Neutrophil (primary cell): ENCODE data around the gene CKM.

Experiments
- H3K27ac ChIP-seq: fragments of 200-600 bp; sonication (generic); 2 replicates; pipeline ENCODE4 v1.5.1; 2016; ENCODE audit warnings: mild to moderate bottlenecking, moderate library complexity
- H3K27me3 ChIP-seq: fragments of 200-600 bp; sonication (generic); 2 replicates; pipeline ENCODE4 v1.6.0; 2016; ENCODE audit warnings: mild to moderate bottlenecking
- H3K36me3 ChIP-seq: fragments of 200-600 bp; sonication (generic); 2 replicates; pipeline ENCODE4 v1.5.1; 2017
- H3K4me1 ChIP-seq, 2 experiments: fragments of 200-600 bp in 1 of 2; sonication (generic) in 1 of 2; 1 replicate in 1 of 2; 2 replicates in 1 of 2; pipeline versions ENCODE4 v1.5.1 to v1.6.1; 2013 to 2016; ENCODE audit warnings: low read depth in 1 of 2, low read length in 1 of 2, mild to moderate bottlenecking in 1 of 2, moderate library complexity in 1 of 2; ENCODE audit not compliant: control insufficient read depth in 1 of 2, insufficient read depth in 1 of 2
- H3K4me3 ChIP-seq, 2 experiments: fragments of 200-600 bp in 1 of 2; sonication (generic) in 1 of 2; 1 replicate in 1 of 2; 2 replicates in 1 of 2; pipeline ENCODE4 v1.5.1; 2013 to 2016; ENCODE audit warnings: low read depth in 1 of 2, low read length in 1 of 2, mild to moderate bottlenecking in 1 of 2, moderate library complexity in 1 of 2
- H3K9me3 ChIP-seq: fragments of 200-600 bp; sonication (generic); 2 replicates; pipeline ENCODE4 v1.5.1; 2016
- CTCF ChIP-seq: fragments of 200-600 bp; sonication (generic); IDR thresholded peaks from 2 replicates; pipeline ENCODE4 v1.5.1; 2016; ENCODE audit warnings: antibody characterized with exemption

The CKM gene

GRCh38 chr19:45352471-45352870, 29.8 kb upstream of the CKM start:
- Histone ChIP-seq H3K4me1 (no peaks in the 10 kb centered on the region), H3K27me3 (peaks cover 6% of the 10 kb centered on the region), H3K9me3 (no peaks in the 10 kb centered on the region), H3K36me3 (peaks cover 26% of the 10 kb centered on the region), H3K4me3 (no peak overlapping the region), H3K27ac (no peak overlapping the region)
- TF ChIP-seq CTCF = no peak

- Histone ChIP-seq H3K36me3 (peaks cover 26% of the 10 kb centered on the region), H3K27me3 (peaks cover 10% of the 10 kb centered on the region), H3K4me1 (no peaks in the 10 kb centered on the region), H3K9me3 (no peaks in the 10 kb centered on the region), H3K4me3 (no peak overlapping the region), H3K27ac (no peak overlapping the region)
- no peak for TF ChIP-seq CTCF
Observed at GRCh38 chr19:45352062-45352461, 29.4 kb upstream of the CKM start.

GRCh38 chr19:45351401-45351952, 28.8 kb upstream of the CKM start:
- peaks cover 26% of the 10 kb centered on the region for H3K36me3 ChIP-seq
- H3K27me3 ChIP-seq = peaks cover 16% of the 10 kb centered on the region
- no peaks in the 10 kb centered on the region for H3K4me1 ChIP-seq
- H3K4me3 ChIP-seq = no peak overlapping the region
- H3K27ac ChIP-seq = no peak overlapping the region
- TF ChIP-seq CTCF = no peak
- no peaks in the 10 kb centered on the region for H3K9me3 ChIP-seq

GRCh38 chr19:45350477-45351058, 27.9 kb upstream of the CKM start:
- peaks cover 25% of the 10 kb centered on the region for H3K27me3 ChIP-seq
- TF ChIP-seq CTCF = no peak
- H3K27ac ChIP-seq = no peak overlapping the region
- no peak overlapping the region for H3K4me3 ChIP-seq
- H3K36me3 ChIP-seq = peaks cover 26% of the 10 kb centered on the region
- H3K4me1 ChIP-seq = no peaks in the 10 kb centered on the region
- no peaks in the 10 kb centered on the region for H3K9me3 ChIP-seq

GRCh38 chr19:45349430-45349941, 26.8 kb upstream of the CKM start:
- H3K9me3 ChIP-seq = no peaks in the 10 kb centered on the region
- H3K36me3 ChIP-seq = peaks cover 23% of the 10 kb centered on the region
- peaks cover 36% of the 10 kb centered on the region for H3K27me3 ChIP-seq
- H3K4me3 ChIP-seq = no peak overlapping the region
- no peak for TF ChIP-seq CTCF
- H3K27ac ChIP-seq = no peak overlapping the region
- H3K4me1 ChIP-seq = no peaks in the 10 kb centered on the region
